Globus pallidus (tissue), 1 donor: ENCODE data around the gene IFTAP.
"Not testable (repeated sequence)": the region's sequence is repeated elsewhere in the genome, so short reads cannot be mapped to it uniquely, and the experiment has no call there.

Source experiments
- DNase-seq: peaks from one replicate; pipeline ENCODE4 v3.0.0-alpha.2; 2015; ENCODE audit warnings: low spot score

The IFTAP gene, protein sequence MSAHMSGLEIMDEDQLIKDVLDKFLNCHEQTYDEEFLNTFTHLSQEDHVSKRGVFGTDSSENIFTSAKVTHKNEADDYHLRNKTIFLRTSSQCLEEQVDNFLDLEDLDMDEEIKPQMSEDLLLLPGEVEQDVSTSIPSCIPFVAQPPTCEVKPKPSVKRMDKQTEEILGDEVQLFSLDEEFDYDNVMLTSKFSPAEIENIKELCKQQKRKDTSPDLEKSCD

GRCh38 chr11:36594316-36594989 is at the start of gene IFTAP:
Gene IFTAP (plus strand): TSS chr11:36594502. CDS start chr11:36610104, 15,602 bp downstream.
- DNase-seq, result peak; percentile 90

GRCh38 chr11:36550385-36551115 is 43.8 kb upstream of the IFTAP start:
- no peak for DNase-seq

DNA sequence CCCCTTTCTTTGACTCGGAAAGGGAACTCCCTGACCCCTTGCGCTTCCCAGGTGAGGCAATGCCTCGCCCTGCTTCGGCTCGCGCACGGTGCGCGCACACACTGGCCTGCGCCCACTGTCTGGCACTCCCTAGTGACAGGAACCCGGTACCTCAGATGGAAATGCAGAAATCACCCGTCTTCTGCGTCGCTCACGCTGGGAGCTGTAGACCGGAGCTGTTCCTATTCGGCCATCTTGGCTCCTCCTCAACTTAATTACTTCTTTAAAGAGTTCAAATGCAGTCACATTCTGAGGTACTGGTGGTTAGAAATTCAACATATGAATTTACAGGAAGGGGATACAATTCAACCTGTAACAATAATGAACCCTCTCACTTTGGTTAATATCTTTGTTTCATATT is 36.9 kb upstream of the IFTAP start:
- DNase-seq, result not testable (repeated sequence)

- no peak for DNase-seq
These were observed 36.3 kb upstream of the IFTAP start for GRCh38 chr11:36557991-36558390.

DNA sequence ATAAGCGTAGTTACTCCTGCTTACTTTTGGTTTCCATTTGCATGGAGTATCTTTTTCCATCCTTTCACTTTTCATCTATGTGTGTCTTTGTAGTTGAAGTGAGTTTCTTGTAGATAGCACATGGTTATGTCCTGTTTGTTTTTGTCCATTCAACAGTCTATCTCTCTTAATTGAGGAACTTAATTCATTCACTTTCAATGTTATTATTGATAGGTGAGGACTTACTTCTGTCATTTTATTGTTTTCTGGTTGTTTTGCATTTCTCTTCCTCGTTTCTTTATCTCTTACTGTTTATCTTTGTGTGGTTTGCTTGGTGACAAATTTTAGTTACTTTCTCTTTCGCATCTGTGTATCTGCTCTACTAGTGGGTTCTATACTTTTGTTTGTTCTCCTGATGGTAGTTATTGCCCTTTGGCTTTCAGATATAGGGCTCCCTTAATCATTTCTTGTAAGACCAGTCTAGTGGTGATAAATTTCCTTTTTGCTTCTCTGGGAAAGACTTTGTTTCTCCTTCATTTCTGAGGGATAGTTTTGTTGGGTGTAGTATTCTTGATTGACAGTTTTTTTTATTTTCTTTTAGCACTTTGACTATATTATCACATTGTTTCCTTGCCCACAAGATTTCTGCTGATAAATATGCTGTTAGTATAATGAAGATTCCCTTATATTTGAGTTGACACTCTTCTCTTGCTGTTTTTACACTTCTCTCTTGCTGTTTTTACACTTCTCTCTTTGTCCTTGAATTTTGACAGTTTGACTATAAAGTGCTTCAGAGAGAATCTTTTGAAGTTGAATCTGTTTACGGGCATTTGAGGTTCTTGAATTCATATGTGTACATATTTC is 35.5 kb upstream of the IFTAP start:
- no peak for DNase-seq

- peak; percentile 69 for DNase-seq
These were observed 29.8 kb upstream of the IFTAP start for GRCh38 chr11:36564376-36565030.

DNA sequence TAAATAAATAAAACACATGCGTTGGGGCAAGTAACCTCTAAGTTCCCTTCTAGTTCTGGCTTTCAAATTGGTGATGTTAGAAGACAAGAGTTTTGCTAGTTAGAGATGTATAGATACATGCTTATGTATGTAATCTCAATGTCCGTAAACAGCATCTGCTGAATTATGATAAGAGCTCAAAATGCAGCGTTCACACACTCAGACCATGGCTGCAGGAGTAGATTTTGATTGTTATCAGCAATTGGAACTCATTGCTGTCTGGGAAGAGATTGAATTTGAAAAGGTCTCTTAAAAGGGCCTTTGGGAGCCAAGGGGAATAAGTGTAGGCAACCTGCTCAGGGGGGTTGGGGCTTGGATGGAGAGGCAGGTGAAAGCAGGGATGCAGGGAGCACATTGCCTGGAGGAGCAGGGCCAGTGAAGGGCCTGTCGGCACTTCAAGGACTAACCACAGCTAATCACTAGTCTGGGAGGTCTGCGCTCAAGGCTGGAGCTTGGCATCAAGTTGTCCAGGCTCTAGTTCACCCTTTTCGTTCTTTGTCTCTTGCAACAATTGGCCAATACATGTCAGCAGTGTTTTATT is 29.2 kb upstream of the IFTAP start:
- DNase-seq, result no peak

- no peak for DNase-seq
These were observed 27.8 kb upstream of the IFTAP start for GRCh38 chr11:36566407-36567053.

GRCh38 chr11:36567694-36568093 is 26.6 kb upstream of the IFTAP start, which contains the start of gene RAG1:
Gene RAG1 (plus strand): TSS chr11:36568007. CDS start chr11:36573305, 5,298 bp downstream.
- no peak for DNase-seq

- no peak for DNase-seq
These were observed 25.2 kb upstream of the IFTAP start for GRCh38 chr11:36569095-36569494.

DNA sequence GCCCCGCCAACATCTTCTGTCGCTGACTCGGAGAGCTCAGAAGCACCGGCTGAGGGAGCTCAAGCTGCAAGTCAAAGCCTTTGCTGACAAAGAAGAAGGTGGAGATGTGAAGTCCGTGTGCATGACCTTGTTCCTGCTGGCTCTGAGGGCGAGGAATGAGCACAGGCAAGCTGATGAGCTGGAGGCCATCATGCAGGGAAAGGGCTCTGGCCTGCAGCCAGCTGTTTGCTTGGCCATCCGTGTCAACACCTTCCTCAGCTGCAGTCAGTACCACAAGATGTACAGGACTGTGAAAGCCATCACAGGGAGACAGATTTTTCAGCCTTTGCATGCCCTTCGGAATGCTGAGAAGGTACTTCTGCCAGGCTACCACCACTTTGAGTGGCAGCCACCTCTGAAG is 19.8 kb upstream of the IFTAP start:
- DNase-seq, result no peak

GRCh38 chr11:36577373-36577772 is 16.9 kb upstream of the IFTAP start:
- no peak for DNase-seq

GRCh38 chr11:36577859-36578258 is 16.4 kb upstream of the IFTAP start:
- no peak for DNase-seq

DNA sequence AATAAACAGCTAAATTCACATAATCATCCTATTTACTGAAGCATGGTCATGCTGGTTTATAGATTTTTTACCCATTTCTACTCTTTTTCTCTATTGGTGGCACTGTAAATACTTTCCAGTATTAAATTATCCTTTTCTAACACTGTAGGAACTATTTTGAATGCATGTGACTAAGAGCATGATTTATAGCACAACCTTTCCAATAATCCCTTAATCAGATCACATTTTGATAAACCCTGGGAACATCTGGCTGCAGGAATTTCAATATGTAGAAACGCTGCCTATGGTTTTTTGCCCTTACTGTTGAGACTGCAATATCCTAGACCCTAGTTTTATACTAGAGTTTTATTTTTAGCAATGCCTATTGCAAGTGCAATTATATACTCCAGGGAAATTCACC is 15.8 kb upstream of the IFTAP start:
- no peak for DNase-seq

DNA sequence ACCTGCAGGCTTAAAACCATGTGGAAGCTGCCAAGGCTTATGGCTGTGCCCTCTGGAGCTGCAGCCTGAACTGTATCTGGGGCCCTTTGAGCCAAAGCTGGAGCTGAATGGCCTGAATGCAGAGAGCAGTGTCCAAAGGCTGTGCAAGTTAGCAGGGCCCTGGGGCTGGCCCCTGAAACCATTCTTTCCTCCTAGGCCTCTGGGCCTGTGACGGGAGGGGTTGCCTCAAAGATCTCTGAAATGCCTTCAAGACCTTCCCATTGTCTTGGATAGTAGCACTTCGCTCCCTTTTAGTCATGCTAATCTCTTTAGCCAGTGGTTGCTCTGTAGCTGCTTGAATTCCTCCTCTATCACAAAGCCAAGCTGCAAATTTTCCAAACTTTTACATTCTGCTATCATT is 12.8 kb upstream of the IFTAP start:
- no peak for DNase-seq

DNA sequence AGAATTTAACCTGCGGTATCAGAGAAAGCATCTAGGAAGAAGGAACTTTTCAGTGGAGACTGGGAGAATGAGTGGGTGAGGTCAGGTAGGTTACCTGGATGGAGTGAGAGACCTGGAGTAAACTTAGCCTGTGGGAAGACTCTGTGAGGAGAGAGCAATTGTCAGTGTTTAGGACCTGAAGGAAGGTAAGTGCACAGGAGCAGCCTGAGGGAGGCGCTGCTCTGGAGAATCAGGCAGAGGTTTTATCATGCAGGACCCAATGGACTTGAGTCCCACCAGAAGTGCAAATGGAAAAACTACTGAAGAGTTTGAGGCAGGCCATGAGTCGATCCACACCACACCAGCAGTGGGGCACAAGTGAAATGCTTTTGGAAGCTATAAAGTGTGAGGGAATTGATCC is 10.6 kb upstream of the IFTAP start:
- no peak for DNase-seq

GRCh38 chr11:36586543-36586942 is 7.8 kb upstream of the IFTAP start:
- no peak for DNase-seq

DNA sequence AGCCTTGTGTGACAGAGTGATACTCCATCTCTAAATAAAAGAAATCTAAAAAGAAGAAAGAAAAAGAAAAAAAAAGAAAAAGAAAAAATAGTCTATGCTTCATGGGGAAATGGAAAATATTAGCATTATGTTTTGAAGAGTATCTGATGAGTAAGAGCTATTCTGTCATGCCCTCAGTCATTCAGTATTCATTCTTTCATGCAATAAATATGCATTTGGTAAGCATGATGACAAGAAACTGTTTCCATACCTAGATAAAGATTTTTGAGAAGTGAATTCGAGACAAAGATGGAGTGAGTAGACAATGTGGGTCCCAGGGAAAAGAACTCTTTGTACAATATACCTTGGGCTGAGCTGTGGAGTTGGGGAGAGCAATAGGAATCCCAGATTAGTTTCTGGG is 6.2 kb upstream of the IFTAP start:
- no peak for DNase-seq

- no peak for DNase-seq
These were observed 3.8 kb upstream of the IFTAP start for GRCh38 chr11:36590513-36590912.

DNA sequence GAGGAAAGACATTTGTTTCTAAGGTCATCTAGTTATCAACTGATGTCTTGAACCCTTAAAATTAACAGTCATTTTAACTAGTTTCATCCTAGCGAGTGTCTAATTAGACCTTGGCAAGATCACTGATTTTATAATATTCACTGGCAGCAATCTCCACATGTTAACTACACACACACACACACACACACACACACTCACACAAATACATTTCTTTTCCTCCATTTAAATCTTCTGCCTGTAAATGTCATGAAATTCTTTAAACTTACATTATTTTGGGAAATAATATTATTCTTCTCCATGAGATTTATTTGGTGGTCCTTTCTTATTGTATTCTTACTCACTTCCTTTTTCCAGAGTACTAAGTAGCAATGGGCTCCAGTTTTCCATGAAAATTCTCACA is 2.9 kb upstream of the IFTAP start:
- DNase-seq, result no peak

- DNase-seq, result no peak
These were observed 2.6 kb downstream of the IFTAP start for GRCh38 chr11:36596880-36597279.
